Measurements from ENCODE around the gene C11orf97.

- TF ChIP-seq, protein P1, sequence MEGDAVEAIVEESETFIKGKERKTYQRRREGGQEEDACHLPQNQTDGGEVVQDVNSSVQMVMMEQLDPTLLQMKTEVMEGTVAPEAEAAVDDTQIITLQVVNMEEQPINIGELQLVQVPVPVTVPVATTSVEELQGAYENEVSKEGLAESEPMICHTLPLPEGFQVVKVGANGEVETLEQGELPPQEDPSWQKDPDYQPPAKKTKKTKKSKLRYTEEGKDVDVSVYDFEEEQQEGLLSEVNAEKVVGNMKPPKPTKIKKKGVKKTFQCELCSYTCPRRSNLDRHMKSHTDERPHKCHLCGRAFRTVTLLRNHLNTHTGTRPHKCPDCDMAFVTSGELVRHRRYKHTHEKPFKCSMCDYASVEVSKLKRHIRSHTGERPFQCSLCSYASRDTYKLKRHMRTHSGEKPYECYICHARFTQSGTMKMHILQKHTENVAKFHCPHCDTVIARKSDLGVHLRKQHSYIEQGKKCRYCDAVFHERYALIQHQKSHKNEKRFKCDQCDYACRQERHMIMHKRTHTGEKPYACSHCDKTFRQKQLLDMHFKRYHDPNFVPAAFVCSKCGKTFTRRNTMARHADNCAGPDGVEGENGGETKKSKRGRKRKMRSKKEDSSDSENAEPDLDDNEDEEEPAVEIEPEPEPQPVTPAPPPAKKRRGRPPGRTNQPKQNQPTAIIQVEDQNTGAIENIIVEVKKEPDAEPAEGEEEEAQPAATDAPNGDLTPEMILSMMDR (conservative IDR thresholded peaks at IDR 0.05; ENCODE audit: low read depth in 2 of 2) = no peak
- no peak for TF ChIP-seq POLR2AphosphoS5 (IDR thresholded peaks at IDR 0.05; ENCODE audit: low read depth)
- no peak for TF ChIP-seq EZH2 (IDR thresholded peaks at IDR 0.05; ENCODE audit: low read depth, unreplicated experiment)
- TF ChIP-seq JUNB (IDR thresholded peaks at IDR 0.05; ENCODE audit: unreplicated experiment) = no peak
- TF ChIP-seq, protein P2, sequence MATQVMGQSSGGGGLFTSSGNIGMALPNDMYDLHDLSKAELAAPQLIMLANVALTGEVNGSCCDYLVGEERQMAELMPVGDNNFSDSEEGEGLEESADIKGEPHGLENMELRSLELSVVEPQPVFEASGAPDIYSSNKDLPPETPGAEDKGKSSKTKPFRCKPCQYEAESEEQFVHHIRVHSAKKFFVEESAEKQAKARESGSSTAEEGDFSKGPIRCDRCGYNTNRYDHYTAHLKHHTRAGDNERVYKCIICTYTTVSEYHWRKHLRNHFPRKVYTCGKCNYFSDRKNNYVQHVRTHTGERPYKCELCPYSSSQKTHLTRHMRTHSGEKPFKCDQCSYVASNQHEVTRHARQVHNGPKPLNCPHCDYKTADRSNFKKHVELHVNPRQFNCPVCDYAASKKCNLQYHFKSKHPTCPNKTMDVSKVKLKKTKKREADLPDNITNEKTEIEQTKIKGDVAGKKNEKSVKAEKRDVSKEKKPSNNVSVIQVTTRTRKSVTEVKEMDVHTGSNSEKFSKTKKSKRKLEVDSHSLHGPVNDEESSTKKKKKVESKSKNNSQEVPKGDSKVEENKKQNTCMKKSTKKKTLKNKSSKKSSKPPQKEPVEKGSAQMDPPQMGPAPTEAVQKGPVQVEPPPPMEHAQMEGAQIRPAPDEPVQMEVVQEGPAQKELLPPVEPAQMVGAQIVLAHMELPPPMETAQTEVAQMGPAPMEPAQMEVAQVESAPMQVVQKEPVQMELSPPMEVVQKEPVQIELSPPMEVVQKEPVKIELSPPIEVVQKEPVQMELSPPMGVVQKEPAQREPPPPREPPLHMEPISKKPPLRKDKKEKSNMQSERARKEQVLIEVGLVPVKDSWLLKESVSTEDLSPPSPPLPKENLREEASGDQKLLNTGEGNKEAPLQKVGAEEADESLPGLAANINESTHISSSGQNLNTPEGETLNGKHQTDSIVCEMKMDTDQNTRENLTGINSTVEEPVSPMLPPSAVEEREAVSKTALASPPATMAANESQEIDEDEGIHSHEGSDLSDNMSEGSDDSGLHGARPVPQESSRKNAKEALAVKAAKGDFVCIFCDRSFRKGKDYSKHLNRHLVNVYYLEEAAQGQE (IDR thresholded peaks at IDR 0.05; ENCODE audit: unreplicated experiment) = no peak
Measured at GRCh38 chr11:94536386-94536785, 24.1 kb downstream of the C11orf97 start.

All from GM23338 (cell line).